Upper lobe of left lung (tissue), 6 donors: ENCODE measurements around the gene SGMS2. TPM values are rescaled to one million over a fixed set of nuclear protein-coding genes. Genes with fewer than 3 reads are reported as not detected.

Source experiments
- ATAC-seq, 2 donors: fragments of 200-7000 bp; cut with Tn5 transposase; one replicate each; pipeline ENCODE4 v1.9.1; 2022; ENCODE audit warnings: mild to moderate bottlenecking in 2 of 2, moderate library complexity in 2 of 2; ENCODE audit not compliant: low FRiP score in 2 of 2
- DNase-seq, 2 donors: peaks; one replicate each; pipeline ENCODE4 v3.0.0-alpha.2; 2019 to 2020
- H3K27ac ChIP-seq, 4 donors: fragments of 200-600 bp; sonication (generic); one replicate each; pipeline ENCODE4 v1.5.1; 2016 to 2019
- H3K27me3 ChIP-seq, 4 donors: fragments of 200-600 bp; sonication (generic); one replicate each; pipeline ENCODE4 v1.5.1; 2017 to 2019
- H3K36me3 ChIP-seq, 4 donors: fragments of 200-600 bp; sonication (generic); one replicate each; pipeline ENCODE4 v1.5.1; 2016 to 2019
- H3K4me1 ChIP-seq, 4 donors: fragments of 200-600 bp; sonication (generic); one replicate each; pipeline ENCODE4 v1.5.1; 2018 to 2019
- H3K4me3 ChIP-seq, 4 donors: fragments of 200-600 bp; sonication (generic); one replicate each; pipeline ENCODE4 v1.5.1; 2017 to 2019; ENCODE audit warnings: mild to moderate bottlenecking in 2 of 4, moderate library complexity in 1 of 4
- H3K9me3 ChIP-seq, 4 donors: fragments of 200-600 bp; sonication (generic); one replicate each; pipeline ENCODE4 v1.5.1; 2018 to 2019
- CTCF ChIP-seq, 6 experiments: fragments of 450-650 bp in 4 of 6; fragments of 200-600 bp in 2 of 6; sonication (generic) in 2 of 6; IDR thresholded peaks; one replicate each; pipeline ENCODE4 v1.5.1; 2016 to 2019; ENCODE audit warnings: antibody characterized with exemption in 6 of 6
- EP300 ChIP-seq, 4 donors: sonication (generic); formaldehyde crosslinking; IDR thresholded peaks; one replicate each; pipeline ENCODE4 v1.5.1; 2017; ENCODE audit warnings: antibody characterized with exemption in 4 of 4, control low read depth in 2 of 4
- POLR2A ChIP-seq, 4 donors: fragments of 450-650 bp; IDR thresholded peaks; one replicate each; pipeline ENCODE4 v1.5.1; 2016 to 2017; ENCODE audit warnings: antibody characterized with exemption in 4 of 4, mild to moderate bottlenecking in 2 of 4
- POLR2AphosphoS5 ChIP-seq, 2 donors: sonication (generic); formaldehyde crosslinking; IDR thresholded peaks; one replicate each; pipeline ENCODE4 v1.5.1; 2017; ENCODE audit warnings: antibody characterized with exemption in 2 of 2
- WGBS, 2 donors: methylation state at CpG; one replicate each; pipeline ENCODE4 v1.1.5; 2017 to 2018; 5-methylcytosine and 5-hydroxymethylcytosine counted together
- total RNA-seq, 6 donors: library from RNA; depleted of rRNA in 4 of 6; stranded (reverse); fragments of >200 nt in 4 of 6; gene quantifications; one replicate each; pipeline versions ENCODE4 v1.1.0 to v1.2.1, GENCODE V29; 2016 to 2021
- donor health status: DM: no; HTN: no; CAD: no; lungs with moderate emphysema.
- donor health status: DM: no; HTN: yes; CAD: no; lungs with severe emphysema.

Gene SGMS2
- total RNA-seq, 6 donors from 2014 or later, result 85.9 to 551 (median 204) TPM

- peak; percentile 73 to 81 for ATAC-seq
- DNase-seq, result peak in 1 of 2 donors; percentile 69
- TF ChIP-seq POLR2AphosphoS5 (IDR thresholded peaks at IDR 0.05) (peak in 1 of 2 donors; percentile 7), CTCF (IDR thresholded peaks at IDR 0.05) (peak in 1 of 6 experiments; percentile 10), POLR2A (IDR thresholded peaks at IDR 0.05) (no peak)
- H3K27ac ChIP-seq, result peak overlapping the region; percentile 96 to 97 (median 97)
- WGBS, 2 donors, result 4% methylated on average over 19 to 29 of the region's 39 CpGs
- no peaks in the 10 kb centered on the region for H3K9me3 ChIP-seq
- peak overlapping the region; percentile 81 to 91 (median 88) for H3K4me3 ChIP-seq
- no peaks in the 10 kb centered on the region for H3K36me3 ChIP-seq
- no peaks in the 10 kb centered on the region for H3K27me3 ChIP-seq
- peaks cover 10 to 22% (median 16%) of the 10 kb centered on the region in 4 donors for H3K4me1 ChIP-seq
Measured at GRCh38 chr4:107825072-107825824, 516 bp downstream of the SGMS2 start.

DNA sequence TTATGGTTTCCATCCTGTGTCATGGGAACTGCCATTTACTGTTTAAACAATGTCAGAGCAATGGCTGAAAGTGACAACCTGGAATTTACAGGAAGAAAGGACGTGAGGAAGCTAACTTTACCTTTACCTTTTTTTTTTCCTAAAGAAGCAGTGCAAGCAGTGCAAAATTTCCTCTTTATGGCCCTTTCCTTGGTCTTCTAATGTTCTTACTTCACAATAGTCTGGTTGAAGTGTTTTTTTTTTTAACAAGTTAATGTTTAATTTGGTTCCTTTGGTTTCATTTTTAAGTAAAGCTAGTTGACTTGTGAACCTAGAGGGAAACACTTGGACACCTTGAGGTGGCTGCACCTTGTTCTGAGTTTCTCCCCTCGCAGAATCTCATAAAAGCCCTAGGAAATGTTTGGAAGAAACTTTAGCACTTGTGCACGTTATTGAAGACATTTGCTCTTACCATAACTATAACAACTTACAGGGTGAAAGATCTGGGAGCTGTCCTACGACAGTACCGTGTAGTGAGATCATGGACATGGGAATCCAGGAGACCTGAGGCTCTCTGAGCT lies 1.8 kb downstream of the SGMS2 start:
- no peaks in the 10 kb centered on the region for H3K27me3 ChIP-seq
- no peak for TF ChIP-seq EP300 (IDR thresholded peaks at IDR 0.05)
- peak in 3 of 4 donors; percentile 24 to 56 (median 25) for TF ChIP-seq POLR2A (IDR thresholded peaks at IDR 0.05)
- no peaks in the 10 kb centered on the region for H3K9me3 ChIP-seq
- DNase-seq, result no peak
- H3K4me1 ChIP-seq, result peaks cover 10 to 24% (median 21%) of the 10 kb centered on the region in 4 donors
- peak overlapping the region in 3 of 4 donors; percentile 81 to 90 (median 85) for H3K4me3 ChIP-seq
- 47 to 68% methylated on average over 5 of the region's 5 CpGs for WGBS, 2 donors
- no peaks in the 10 kb centered on the region for H3K36me3 ChIP-seq
- peak overlapping the region; percentile 96 to 97 (median 97) for H3K27ac ChIP-seq
- ATAC-seq, result peak in 1 of 2 donors; percentile 31

GRCh38 chr4:107828315-107829090 lies 3.8 kb downstream of the SGMS2 start:
- ATAC-seq, result no peak
- WGBS, 2 donors, result 76 to 79% methylated on average over 6 of the region's 6 CpGs
- no peak for TF ChIP-seq POLR2A (IDR thresholded peaks at IDR 0.05)
- TF ChIP-seq EP300 (IDR thresholded peaks at IDR 0.05), result no peak
- no peak for TF ChIP-seq POLR2AphosphoS5 (IDR thresholded peaks at IDR 0.05)
- no peak for TF ChIP-seq CTCF (IDR thresholded peaks at IDR 0.05)
- H3K9me3 ChIP-seq, result no peaks in the 10 kb centered on the region
- peak overlapping the region in 1 of 4 donors; percentile 85 for H3K4me3 ChIP-seq
- no peaks in the 10 kb centered on the region for H3K27me3 ChIP-seq
- no peak for DNase-seq
- H3K27ac ChIP-seq, result peak overlapping the region; percentile 53 to 97 (median 96)
- H3K36me3 ChIP-seq, result no peaks in the 10 kb centered on the region
- peaks cover 19 to 27% (median 24%) of the 10 kb centered on the region in 4 donors for H3K4me1 ChIP-seq

DNA sequence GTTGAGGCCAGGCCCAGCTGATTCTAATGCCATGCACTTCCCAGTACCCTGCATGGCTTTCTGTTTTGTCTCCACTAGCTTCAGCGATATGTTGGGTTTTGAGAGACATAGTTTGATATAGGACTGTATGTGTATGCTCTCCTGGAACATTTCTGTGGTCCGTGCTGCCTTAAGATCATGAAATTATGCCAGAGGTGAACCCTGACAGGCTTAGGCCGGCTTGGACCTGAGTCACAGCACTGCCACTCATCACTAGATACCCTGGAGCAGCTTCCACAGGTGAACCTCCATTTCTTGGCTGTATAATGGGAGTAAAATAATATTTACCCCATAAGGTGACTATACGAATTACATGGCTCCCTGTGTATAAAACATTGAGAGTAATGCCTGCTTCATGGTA lies 6.4 kb downstream of the SGMS2 start:
- Histone ChIP-seq H3K27ac (peak overlapping the region in 2 of 4 donors; percentile 14 to 32), H3K9me3 (no peaks in the 10 kb centered on the region), H3K4me3 (no peak overlapping the region), H3K27me3 (no peaks in the 10 kb centered on the region), H3K36me3 (no peaks in the 10 kb centered on the region), H3K4me1 (peaks cover 18 to 30% (median 24%) of the 10 kb centered on the region in 4 donors)
- TF ChIP-seq POLR2A (IDR thresholded peaks at IDR 0.05) (no peak), EP300 (IDR thresholded peaks at IDR 0.05) (no peak), POLR2AphosphoS5 (IDR thresholded peaks at IDR 0.05) (no peak)
- DNase-seq (no peak), ATAC-seq (no peak)
- 94 to 97% methylated on average over 2 to 4 of the region's 4 CpGs for WGBS, 2 donors

GRCh38 chr4:107832275-107832807 lies 7.6 kb downstream of the SGMS2 start:
- Histone ChIP-seq H3K36me3 (no peaks in the 10 kb centered on the region), H3K4me3 (no peak overlapping the region), H3K27me3 (no peaks in the 10 kb centered on the region), H3K9me3 (no peaks in the 10 kb centered on the region), H3K4me1 (peaks cover 16 to 32% (median 27%) of the 10 kb centered on the region in 4 donors), H3K27ac (peak overlapping the region in 3 of 4 donors; percentile 28 to 55 (median 41))
- no peak for TF ChIP-seq POLR2A (IDR thresholded peaks at IDR 0.05)
- peak in 2 of 4 donors; percentile 41 to 76 for TF ChIP-seq EP300 (IDR thresholded peaks at IDR 0.05)
- WGBS, 2 donors, result 81 to 86% methylated on average over 2 of the region's 2 CpGs
- DNase-seq, result no peak
- peak; percentile 4 to 75 for ATAC-seq
